GM20000 (cell line): ENCODE measurements around the gene TBL1Y.
"Not testable (repeated sequence)": the region's sequence is repeated elsewhere in the genome, so short reads cannot be mapped to it uniquely, and the experiment has no call there.

Experiments used
- DNase-seq: peaks from one replicate; pipeline ENCODE4 v3.0.0; 2012; ENCODE audit warnings: low spot score
- TF ChIP-seq, protein P1 (sequence below): IDR thresholded peaks from 2 replicates; pipeline ENCODE4 v1.5.1; 2012; ENCODE audit warnings: mild to moderate bottlenecking, control low read depth; ENCODE audit errors: extremely low read depth, missing control alignments

Gene TBL1Y

DNA sequence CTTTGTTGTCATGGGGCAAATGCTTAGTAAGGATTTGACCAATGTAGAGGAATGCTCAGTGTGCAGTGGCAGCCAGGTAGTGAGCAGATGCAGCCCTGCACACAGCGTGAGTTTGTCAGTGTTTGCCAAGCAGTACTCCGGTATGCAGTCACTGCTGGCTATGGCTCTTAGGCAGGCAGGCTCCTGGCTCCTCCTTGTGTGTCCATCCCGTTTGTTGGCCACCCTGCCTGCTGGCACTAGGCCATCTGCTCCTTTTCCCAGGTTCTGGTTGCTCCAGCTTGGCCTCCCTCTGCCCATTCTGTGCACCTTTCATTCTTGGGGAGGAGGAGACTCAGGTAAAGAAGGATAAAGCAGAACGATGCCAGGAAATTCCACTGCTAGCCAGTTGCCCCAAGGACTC, 106.0 kb downstream of the TBL1Y start:
- TF ChIP-seq, protein P1, sequence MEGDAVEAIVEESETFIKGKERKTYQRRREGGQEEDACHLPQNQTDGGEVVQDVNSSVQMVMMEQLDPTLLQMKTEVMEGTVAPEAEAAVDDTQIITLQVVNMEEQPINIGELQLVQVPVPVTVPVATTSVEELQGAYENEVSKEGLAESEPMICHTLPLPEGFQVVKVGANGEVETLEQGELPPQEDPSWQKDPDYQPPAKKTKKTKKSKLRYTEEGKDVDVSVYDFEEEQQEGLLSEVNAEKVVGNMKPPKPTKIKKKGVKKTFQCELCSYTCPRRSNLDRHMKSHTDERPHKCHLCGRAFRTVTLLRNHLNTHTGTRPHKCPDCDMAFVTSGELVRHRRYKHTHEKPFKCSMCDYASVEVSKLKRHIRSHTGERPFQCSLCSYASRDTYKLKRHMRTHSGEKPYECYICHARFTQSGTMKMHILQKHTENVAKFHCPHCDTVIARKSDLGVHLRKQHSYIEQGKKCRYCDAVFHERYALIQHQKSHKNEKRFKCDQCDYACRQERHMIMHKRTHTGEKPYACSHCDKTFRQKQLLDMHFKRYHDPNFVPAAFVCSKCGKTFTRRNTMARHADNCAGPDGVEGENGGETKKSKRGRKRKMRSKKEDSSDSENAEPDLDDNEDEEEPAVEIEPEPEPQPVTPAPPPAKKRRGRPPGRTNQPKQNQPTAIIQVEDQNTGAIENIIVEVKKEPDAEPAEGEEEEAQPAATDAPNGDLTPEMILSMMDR: no peak
- DNase-seq: no peak

DNA sequence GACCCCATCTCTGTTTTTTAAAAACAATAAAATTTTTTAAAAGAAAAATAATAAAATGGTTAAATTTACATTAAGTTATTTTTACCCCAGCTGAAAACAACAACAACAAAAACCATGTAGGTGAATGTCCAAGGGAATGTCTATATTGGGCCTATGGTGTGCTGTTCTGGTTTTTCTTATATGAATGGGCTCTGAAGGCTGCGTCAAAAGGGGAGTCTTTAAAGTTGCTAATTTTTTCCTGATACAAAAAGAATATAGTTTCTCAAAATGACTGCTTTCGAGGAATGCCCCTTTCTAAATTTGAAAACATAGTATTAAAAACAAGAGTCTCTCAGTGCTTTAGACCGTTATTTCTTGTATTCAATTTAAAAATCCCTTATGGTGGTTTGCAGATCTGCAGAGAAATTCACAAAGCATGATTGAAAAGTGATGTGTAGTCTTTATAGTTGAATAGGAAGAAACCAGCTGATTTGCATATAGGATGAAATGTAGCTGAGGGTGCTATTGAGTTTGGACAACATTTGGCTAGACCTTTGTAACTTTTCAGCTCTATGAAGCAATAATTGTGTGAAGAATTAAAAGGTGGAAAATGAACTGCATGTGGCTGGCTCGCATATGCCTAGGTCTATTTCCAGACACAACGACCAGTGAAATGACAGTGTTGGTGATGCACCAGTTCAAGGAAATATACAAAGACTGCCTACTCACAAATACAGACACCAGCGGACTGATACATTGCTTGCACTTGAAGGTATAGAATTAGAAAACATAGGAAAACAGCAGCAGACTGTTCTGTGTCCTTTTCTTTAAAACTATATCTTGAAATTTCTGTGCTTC, 107.0 kb downstream of the TBL1Y start:
- DNase-seq: no peak
- TF ChIP-seq, protein P1: no peak

DNA sequence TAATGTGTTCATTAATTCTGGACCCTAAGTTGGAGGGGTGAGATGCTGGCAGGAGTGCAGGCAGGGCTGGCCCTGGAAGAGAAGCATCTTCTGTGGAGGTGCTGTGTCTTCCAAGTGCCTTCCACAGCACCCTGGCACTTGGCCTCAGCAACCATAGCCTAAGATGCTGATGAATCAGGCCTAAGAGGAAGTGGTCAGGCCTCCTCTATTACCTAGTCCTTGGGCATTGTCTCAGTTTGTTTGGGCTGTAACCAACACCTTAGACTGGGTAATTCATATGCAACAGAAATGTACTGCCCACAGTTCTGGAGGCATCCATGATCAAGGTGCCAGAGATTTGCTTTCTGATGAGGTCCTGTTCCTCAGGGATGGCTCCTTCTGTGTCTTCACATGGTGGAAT, 128.5 kb downstream of the TBL1Y start:
- DNase-seq: no peak
- TF ChIP-seq, protein P1: no peak

DNA sequence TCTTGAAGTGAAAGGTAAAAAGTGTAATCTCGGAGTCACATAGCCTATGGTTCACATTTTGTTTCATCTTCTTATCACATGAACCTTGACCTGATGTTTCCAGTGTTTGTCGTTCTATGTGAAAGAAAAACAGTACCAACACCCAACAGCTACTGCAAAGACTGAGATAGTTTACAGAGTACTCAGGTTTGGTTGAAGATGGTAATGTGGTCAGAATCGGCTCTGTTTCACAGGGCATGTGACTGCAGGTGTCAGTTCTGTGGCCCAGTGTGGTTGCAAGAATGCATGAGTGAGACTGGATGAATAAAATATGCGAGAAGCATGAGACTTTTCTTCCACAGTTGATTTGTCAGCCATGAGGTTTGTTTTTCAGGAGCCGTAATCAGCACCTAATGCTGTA, 130.2 kb downstream of the TBL1Y start:
- TF ChIP-seq, protein P1: no peak
- DNase-seq: no peak

DNA sequence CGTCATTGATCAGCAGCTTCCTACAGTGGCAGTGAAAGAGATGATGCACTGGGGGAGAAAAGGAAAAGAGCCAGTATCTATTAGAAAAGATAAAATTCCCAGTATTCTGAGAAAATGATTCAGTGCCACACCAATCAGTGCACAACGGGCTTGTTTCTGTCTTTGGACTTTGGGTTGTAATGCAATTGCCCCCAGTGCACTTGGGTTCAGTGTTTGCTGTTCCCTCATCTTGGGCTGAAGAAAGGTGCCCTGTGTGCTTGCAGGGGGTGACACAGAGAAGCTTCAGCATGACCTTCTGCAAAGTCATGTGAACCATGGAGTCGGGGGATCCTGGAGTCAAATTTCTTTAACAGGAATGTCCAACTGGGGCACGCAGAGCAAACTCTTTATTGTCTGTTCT, 131.5 kb downstream of the TBL1Y start:
- DNase-seq: no peak

DNA sequence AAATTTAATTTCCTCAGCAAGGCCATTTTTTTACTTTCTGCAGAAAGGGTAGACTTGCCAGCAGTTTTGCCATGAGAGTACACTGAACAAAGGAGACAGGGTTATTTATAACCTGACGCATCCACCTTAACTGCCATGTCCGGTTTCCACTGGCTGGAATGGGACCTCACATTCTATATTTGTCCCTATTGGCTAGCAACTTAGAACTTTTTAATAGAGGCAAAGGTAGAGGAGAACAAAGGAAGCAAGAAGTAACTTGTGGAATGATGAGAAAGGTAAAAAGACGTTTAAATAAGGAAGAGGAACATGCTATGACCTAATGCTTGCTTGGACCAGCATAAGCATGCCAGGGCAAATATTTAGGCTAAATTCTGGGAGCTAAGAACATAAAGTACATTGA, 142.0 kb downstream of the TBL1Y start:
- not testable (repeated sequence) for DNase-seq

More for the DNA sequence above, 131.5 kb downstream of the TBL1Y start:
- TF ChIP-seq, protein P1: no peak

DNA sequence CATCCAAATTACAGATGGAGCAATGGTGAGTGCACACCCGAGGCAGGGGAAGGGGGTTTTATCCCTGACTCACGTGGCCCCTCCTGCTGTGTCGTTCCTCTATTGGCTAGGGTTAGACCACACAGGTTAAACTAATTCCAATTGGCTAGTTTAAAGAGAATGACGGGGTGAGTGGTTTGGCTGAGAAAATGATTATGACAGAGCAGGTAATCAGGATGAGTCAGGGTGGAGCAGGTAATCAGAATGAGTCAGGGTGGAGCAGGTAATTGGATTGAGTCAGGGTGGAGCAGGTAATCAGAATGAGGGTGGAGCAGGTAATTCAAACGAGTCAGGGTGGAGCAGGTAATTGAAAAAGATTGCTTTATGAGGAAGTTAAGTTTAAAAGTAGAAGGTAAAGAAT, 146.4 kb downstream of the TBL1Y start:
- TF ChIP-seq, protein P1: no peak
- DNase-seq: no peak

DNA sequence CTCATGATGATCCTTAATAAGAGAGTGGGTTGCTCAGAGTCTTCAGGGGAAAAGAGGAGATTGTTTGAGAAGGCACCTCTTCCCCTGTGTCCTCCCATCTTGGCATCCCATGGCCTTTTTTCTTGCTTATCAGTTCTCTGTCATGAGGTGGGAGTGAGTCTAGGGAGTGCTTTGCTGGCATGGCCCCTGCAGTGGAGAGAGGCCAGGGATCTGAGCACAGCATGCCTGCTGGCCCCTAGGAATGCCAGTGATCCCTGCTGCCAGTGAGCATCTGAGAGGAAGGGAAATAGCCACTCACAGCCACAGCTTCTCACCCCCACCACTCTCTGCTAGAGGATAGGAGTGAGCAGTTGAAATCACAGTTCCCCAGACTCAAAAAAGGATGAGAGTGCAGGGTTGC, 168.2 kb downstream of the TBL1Y start:
- no peak for DNase-seq
- TF ChIP-seq, protein P1: no peak

DNA sequence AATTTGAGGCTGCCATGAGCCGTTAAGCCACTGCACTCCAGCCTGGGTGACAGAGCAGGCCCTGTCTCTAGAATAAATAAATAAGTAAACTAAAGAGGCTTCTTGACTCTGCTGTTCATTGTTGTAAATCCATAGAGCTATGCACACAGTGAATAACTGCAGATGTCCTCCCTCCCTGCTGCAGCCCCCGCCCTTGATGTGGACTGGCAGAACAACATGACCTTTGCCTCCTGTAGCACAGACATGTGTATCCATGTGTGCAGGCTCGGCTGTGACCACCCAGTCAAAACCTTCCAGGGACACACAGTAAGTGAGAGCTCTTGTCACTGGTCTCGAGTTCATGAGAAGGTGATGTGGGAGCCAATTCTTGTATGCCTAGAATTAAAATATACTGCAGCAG, 170.1 kb downstream of the TBL1Y start:
- DNase-seq: not testable (repeated sequence)
